Bronchial epithelial cell (primary cell): ENCODE results near the gene RPL15. TPM values are rescaled to one million over a fixed set of nuclear protein-coding genes. Genes with fewer than 3 reads are reported as not detected.

ENCODE experiments used
- DNase-seq: peaks from one replicate; pipeline ENCODE4 v3.0.0-alpha.2; 2010; ENCODE audit warnings: low read depth
- FAIRE-seq: peaks from 2 replicates; lab custom pipeline; 2011; peaks lifted over from hg19 to GRCh38; lab: Jason Lieb, UNC
- H3K27me3 ChIP-seq: 2 replicates; pipeline ENCODE4 v1.5.1; 2011; ENCODE audit warnings: low read length; ENCODE audit not compliant: control insufficient read depth, insufficient read depth
- H3K36me3 ChIP-seq: 2 replicates; pipeline ENCODE4 v1.5.1; 2011; ENCODE audit warnings: low read length; ENCODE audit not compliant: control insufficient read depth, insufficient read depth
- H3K4me3 ChIP-seq: 2 replicates; pipeline ENCODE4 v1.5.1; 2011; ENCODE audit warnings: mild to moderate bottlenecking, low read depth, low read length, control low read depth
- total RNA-seq: library from RNA; depleted of rRNA; stranded (reverse); fragments of >200 nt; gene quantifications from 2 replicates; pipeline ENCODE4 v1.2.1, GENCODE V29; 2014
- TF ChIP-seq, protein P1 (sequence below): IDR thresholded peaks from 2 replicates; pipeline ENCODE4 v1.5.1; 2011; ENCODE audit warnings: mild to moderate bottlenecking, moderate library complexity, low read length, control low read depth, inconsistent platforms; ENCODE audit not compliant: insufficient read depth, severe bottlenecking

Gene RPL15
- total RNA-seq, 1 donor from 2014 or later = 4,496 TPM

DNA sequence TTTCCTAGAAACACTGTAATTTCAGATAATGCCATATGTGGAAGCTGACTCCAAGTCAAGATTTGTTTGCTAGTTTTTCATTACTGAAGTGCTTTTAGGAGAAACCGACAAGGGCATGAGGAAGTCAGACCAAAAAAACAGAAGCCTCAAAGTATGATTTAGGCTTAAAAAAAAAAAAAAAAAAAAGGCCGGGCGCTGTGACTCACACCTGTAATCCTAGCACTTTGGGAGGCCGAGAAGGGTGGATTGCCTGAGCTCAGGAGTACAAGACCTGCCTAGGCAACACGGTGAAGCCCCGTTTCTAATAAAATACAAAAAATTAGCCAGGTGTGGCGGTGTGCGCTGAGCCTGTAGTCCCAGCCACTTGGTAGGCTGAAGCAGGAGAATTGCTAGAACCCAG, 11.6 kb downstream of the RPL15 start:
- TF ChIP-seq, protein P1, sequence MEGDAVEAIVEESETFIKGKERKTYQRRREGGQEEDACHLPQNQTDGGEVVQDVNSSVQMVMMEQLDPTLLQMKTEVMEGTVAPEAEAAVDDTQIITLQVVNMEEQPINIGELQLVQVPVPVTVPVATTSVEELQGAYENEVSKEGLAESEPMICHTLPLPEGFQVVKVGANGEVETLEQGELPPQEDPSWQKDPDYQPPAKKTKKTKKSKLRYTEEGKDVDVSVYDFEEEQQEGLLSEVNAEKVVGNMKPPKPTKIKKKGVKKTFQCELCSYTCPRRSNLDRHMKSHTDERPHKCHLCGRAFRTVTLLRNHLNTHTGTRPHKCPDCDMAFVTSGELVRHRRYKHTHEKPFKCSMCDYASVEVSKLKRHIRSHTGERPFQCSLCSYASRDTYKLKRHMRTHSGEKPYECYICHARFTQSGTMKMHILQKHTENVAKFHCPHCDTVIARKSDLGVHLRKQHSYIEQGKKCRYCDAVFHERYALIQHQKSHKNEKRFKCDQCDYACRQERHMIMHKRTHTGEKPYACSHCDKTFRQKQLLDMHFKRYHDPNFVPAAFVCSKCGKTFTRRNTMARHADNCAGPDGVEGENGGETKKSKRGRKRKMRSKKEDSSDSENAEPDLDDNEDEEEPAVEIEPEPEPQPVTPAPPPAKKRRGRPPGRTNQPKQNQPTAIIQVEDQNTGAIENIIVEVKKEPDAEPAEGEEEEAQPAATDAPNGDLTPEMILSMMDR = no peak
- Histone ChIP-seq H3K36me3 (no peaks in the 10 kb centered on the region), H3K27me3 (no peaks in the 10 kb centered on the region), H3K4me3 (no peak overlapping the region)
- FAIRE-seq (no peak), DNase-seq (peak; percentile 64)

DNA sequence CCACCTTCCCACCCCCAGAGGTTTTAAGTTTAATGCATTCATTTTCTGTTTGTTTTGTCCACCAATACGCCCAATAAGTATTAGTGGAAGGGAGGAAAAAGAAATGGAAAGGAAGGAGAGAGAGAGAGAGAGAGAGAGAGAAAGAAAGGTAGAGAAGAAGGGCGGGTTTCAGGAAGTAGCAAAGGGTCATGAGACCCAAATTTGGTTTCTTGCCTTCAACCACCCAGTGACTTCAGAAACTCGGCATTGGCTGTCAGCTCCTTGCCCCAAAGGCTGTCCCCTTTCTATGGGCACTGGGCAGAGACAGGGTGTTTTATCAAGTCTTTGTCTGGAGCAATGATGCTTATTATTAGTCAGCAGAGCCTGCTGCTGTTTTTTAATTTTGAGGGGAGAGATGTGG, 14.7 kb downstream of the RPL15 start:
- Histone ChIP-seq H3K36me3 (no peaks in the 10 kb centered on the region), H3K27me3 (no peaks in the 10 kb centered on the region), H3K4me3 (no peak overlapping the region)
- TF ChIP-seq, protein P1 = no peak
- DNase-seq (no peak), FAIRE-seq (no peak)

DNA sequence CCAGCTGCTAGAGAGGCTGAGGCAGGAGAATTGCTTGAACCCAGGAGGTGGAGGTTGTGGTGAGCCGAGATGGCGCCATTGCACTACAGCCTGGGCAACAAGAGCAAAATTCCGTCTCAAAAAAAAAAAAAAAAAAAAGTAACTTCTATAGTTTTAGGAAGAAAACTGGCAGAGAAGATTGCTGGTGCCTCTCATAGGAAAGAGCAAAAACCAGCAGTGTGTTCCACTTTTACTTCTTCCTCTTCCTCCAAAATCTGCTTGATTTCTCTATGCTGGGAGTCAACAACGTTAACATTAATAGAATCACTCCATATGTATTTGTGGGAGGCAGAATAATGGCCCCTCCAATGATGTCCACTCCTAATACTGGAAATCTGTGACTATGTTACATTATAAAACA, 15.6 kb downstream of the RPL15 start:
- FAIRE-seq = no peak
- no peaks in the 10 kb centered on the region for H3K36me3 ChIP-seq
- TF ChIP-seq, protein P1 = no peak
- H3K4me3 ChIP-seq = no peak overlapping the region
- DNase-seq = no peak
- no peaks in the 10 kb centered on the region for H3K27me3 ChIP-seq

DNA sequence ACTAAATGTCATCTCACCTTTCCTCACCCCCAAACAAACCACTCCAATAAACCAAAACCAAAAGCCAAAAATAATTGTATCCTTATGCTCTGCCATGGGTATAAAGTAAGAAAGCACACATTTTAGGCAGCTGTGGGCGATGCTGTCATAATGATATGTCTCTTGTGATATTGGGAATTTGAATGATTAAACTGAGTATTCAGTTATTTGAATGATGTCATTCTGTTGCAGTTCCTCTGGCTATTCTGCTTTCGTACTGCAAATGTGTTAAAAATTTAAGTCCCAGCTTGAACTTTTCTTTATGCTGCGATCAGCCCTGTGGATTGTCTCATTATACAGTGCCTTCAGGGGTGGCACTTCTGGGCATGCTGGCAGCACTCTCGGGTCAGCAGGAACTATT, 17.3 kb downstream of the RPL15 start:
- H3K4me3 ChIP-seq = no peak overlapping the region
- TF ChIP-seq, protein P1 = no peak
- H3K36me3 ChIP-seq = no peaks in the 10 kb centered on the region
- H3K27me3 ChIP-seq = no peaks in the 10 kb centered on the region
- DNase-seq (no peak), FAIRE-seq (no peak)

DNA sequence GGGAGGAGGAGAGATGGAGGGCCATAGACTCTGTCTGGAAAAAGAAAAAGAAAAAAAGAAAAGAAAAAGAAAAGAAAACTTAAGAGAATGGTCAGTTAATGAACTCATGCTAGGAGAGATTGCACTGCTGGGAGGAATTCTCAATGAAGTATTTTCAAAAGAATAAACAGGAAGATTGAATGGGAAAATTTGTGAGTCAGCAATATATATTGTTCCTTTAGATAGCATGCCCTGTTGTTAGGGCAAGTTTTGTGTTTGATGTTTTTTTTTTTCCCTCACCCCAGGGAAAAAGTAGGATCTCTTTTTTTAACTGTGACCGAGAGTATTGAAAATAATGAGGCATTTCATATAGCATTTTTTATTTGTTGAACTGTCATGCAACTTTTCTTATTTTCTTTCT, 20.4 kb downstream of the RPL15 start:
- Histone ChIP-seq H3K27me3 (no peaks in the 10 kb centered on the region), H3K36me3 (no peaks in the 10 kb centered on the region), H3K4me3 (no peak overlapping the region)
- TF ChIP-seq, protein P1 = no peak
- DNase-seq = no peak
- FAIRE-seq = no peak

DNA sequence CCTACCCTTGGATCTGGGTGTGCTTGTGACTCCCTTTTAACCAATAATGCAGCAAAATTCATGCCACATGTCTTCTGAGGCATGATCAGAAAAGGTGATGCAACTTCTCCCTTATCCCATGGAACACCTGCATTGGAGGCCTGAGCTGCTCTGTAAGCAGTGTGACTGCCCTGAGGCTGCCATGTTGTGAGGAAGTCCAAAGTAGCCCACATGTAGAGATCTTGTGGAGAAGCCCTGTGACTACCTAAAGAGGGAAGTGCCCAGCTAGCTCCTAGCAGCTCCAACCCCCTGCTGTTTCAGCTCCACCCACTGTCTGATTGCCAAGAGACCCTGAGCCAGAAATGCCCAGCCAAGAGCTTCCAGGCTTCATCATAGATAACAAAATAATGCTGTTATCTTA, 21.8 kb downstream of the RPL15 start:
- FAIRE-seq = no peak
- H3K27me3 ChIP-seq = no peaks in the 10 kb centered on the region
- no peaks in the 10 kb centered on the region for H3K36me3 ChIP-seq
- no peak overlapping the region for H3K4me3 ChIP-seq
- DNase-seq = no peak
- TF ChIP-seq, protein P1 = no peak
